Endothelial cell (in vitro differentiated cells): ENCODE data around the gene SLC44A2. TPM values are rescaled to one million over a fixed set of nuclear protein-coding genes. Genes with fewer than 3 reads are reported as not detected.

Experiments used
- DNase-seq: peaks from one replicate; pipeline ENCODE4 v3.0.0; 2021; ENCODE audit warnings: low spot score
- H3K27ac Mint-ChIP-seq: one replicate; pipeline ENCODE4 v1.8.0; 2021; ENCODE audit warnings: mixed read lengths, inconsistent platforms; ENCODE audit not compliant: unreplicated experiment
- H3K27me3 Mint-ChIP-seq: one replicate; pipeline ENCODE4 v1.8.0; 2021; ENCODE audit warnings: mild to moderate bottlenecking, moderate library complexity, mixed read lengths, inconsistent platforms; ENCODE audit not compliant: unreplicated experiment
- H3K36me3 Mint-ChIP-seq: one replicate; pipeline ENCODE4 v1.8.0; 2021; ENCODE audit warnings: mild to moderate bottlenecking, low read depth, mixed read lengths, inconsistent platforms; ENCODE audit not compliant: unreplicated experiment
- H3K4me1 Mint-ChIP-seq: one replicate; pipeline ENCODE4 v1.8.0; 2021; ENCODE audit warnings: mild to moderate bottlenecking, mixed read lengths, inconsistent platforms; ENCODE audit not compliant: unreplicated experiment
- H3K4me3 Mint-ChIP-seq: one replicate; pipeline ENCODE4 v1.8.0; 2021; ENCODE audit warnings: mild to moderate bottlenecking, mixed read lengths, inconsistent platforms; ENCODE audit not compliant: unreplicated experiment
- H3K9me3 Mint-ChIP-seq: one replicate; pipeline ENCODE4 v1.8.0; 2021; ENCODE audit warnings: mixed read lengths, inconsistent platforms; ENCODE audit not compliant: unreplicated experiment
- CTCF ChIP-seq: fragments of 200-600 bp; sonication (generic); IDR thresholded peaks from one replicate; pipeline ENCODE4 v1.5.0; 2021; ENCODE audit warnings: antibody characterized with exemption; ENCODE audit not compliant: unreplicated experiment
- total RNA-seq: library from RNA; stranded (reverse); fragmentation: NEBNext Ultra II Directional; extraction: Animal tissue kit (Norgen Biotek cat#: 25700); gene quantifications from one replicate; pipeline ENCODE4 v1.2.1, GENCODE V29; 2021; ENCODE audit not compliant: unreplicated experiment

Gene SLC44A2
- total RNA-seq, 1 donor from 2014 or later: 272 TPM

- H3K9me3 Mint-ChIP-seq: no peaks in the 10 kb centered on the region
- no peak for TF ChIP-seq CTCF
- H3K27ac Mint-ChIP-seq: no peak overlapping the region
- H3K4me1 Mint-ChIP-seq: peaks cover 10% of the 10 kb centered on the region
- DNase-seq: no peak
- H3K36me3 Mint-ChIP-seq: no peaks in the 10 kb centered on the region
- H3K4me3 Mint-ChIP-seq: no peak overlapping the region
- H3K27me3 Mint-ChIP-seq: peaks cover 4% of the 10 kb centered on the region
Measured at GRCh38 chr19:10583036-10583776, 42.1 kb upstream of the SLC44A2 start.

- Mint-ChIP-seq H3K4me1 (peaks cover 10% of the 10 kb centered on the region), H3K27ac (no peak overlapping the region), H3K9me3 (no peaks in the 10 kb centered on the region), H3K27me3 (peaks cover 4% of the 10 kb centered on the region), H3K36me3 (no peaks in the 10 kb centered on the region), H3K4me3 (peak overlapping the region; percentile 31)
- DNase-seq: no peak
- TF ChIP-seq CTCF: no peak
Measured at GRCh38 chr19:10586396-10586795, 39.0 kb upstream of the SLC44A2 start.

- DNase-seq: no peak
- H3K4me3 Mint-ChIP-seq: peak within 1 kb of the TSS; percentile 42
- no peaks in the 10 kb centered on the region for H3K36me3 Mint-ChIP-seq
- no peak for TF ChIP-seq CTCF
- peak within 1 kb of the TSS; percentile 0 for H3K27ac Mint-ChIP-seq
- H3K4me1 Mint-ChIP-seq: peaks cover 10% of the 10 kb centered on the region
- H3K27me3 Mint-ChIP-seq: peaks cover 4% of the 10 kb centered on the region
- no peaks in the 10 kb centered on the region for H3K9me3 Mint-ChIP-seq
Measured at GRCh38 chr19:10587022-10587838, 38.1 kb upstream of the SLC44A2 start, which contains the start of gene AP1M2. Gene AP1M2, minus strand, starts transcription at chr19:10587312. Its CDS starts 81 bp downstream, at chr19:10587231.

GRCh38 chr19:10587839-10588150 lies 37.6 kb upstream of the SLC44A2 start:
- Mint-ChIP-seq H3K4me1 (peaks cover 10% of the 10 kb centered on the region), H3K27ac (peak overlapping the region; percentile 0), H3K9me3 (no peaks in the 10 kb centered on the region), H3K36me3 (no peaks in the 10 kb centered on the region), H3K4me3 (peak overlapping the region; percentile 42), H3K27me3 (peaks cover 4% of the 10 kb centered on the region)
- no peak for DNase-seq
- TF ChIP-seq CTCF: no peak

- peaks cover 5% of the 10 kb centered on the region for H3K27me3 Mint-ChIP-seq
- H3K36me3 Mint-ChIP-seq: no peaks in the 10 kb centered on the region
- H3K27ac Mint-ChIP-seq: no peak overlapping the region
- no peaks in the 10 kb centered on the region for H3K9me3 Mint-ChIP-seq
- no peak for TF ChIP-seq CTCF
- H3K4me3 Mint-ChIP-seq: no peak overlapping the region
- DNase-seq: no peak
- H3K4me1 Mint-ChIP-seq: peaks cover 2% of the 10 kb centered on the region
Measured at GRCh38 chr19:10593148-10593547, 32.2 kb upstream of the SLC44A2 start.
